Naive thymus-derived CD4-positive, alpha-beta T cell (primary cell): ENCODE measurements around the gene AXL. TPM values are rescaled to one million over a fixed set of nuclear protein-coding genes. Genes with fewer than 3 reads are reported as not detected.
A peak's percentile ranks its signal among the peaks of the same experiment; 100 is the strongest.

Experiments
- ATAC-seq: fragments of 150-1000 bp; cut with Tn5 transposase; 2 replicates; pipeline ENCODE4 v1.10.0; 2021; ENCODE audit warnings: mild to moderate bottlenecking, moderate library complexity
- CTCF ChIA-PET: fragments of 350-600 bp; sonication (Branson Sonifier 250); formaldehyde crosslinking; loops from one replicate; lab custom pipeline; 2021; ENCODE audit warnings: antibody characterized with exemption; lab: Charles Lee
- POLR2A ChIA-PET: fragments of 350-600 bp; sonication (Branson Sonifier 250); formaldehyde crosslinking; loops from one replicate; lab custom pipeline; 2021; ENCODE audit warnings: antibody characterized with exemption, inconsistent platforms; lab: Charles Lee
- DNase-seq, 9 donors: peaks; one replicate each; pipeline versions ENCODE4 v3.0.0 to v3.0.0-alpha.2; 2020 to 2022; ENCODE audit warnings: mixed read lengths in 1 of 9
- H3K27ac ChIP-seq: one replicate; pipeline ENCODE4 v1.7.0; 2013; ENCODE audit warnings: mild to moderate bottlenecking, low read depth, low read length, moderate library complexity
- H3K27me3 ChIP-seq, 2 donors: one replicate each; pipeline ENCODE4 v1.7.0; 2013; ENCODE audit warnings: low read length in 2 of 2, mild to moderate bottlenecking in 2 of 2, moderate library complexity in 2 of 2; ENCODE audit not compliant: control insufficient read depth in 2 of 2, insufficient read depth in 2 of 2
- H3K36me3 ChIP-seq, 3 experiments: 1 replicate in 2 of 3; 2 replicates in 1 of 3; pipeline ENCODE4 v1.7.0; 2013; ENCODE audit warnings: low read length in 3 of 3, mild to moderate bottlenecking in 3 of 3, moderate library complexity in 1 of 3; ENCODE audit not compliant: insufficient read depth in 3 of 3, control insufficient read depth in 2 of 3
- H3K4me1 ChIP-seq, 2 donors: one replicate each; pipeline ENCODE4 v1.7.0; 2013; ENCODE audit warnings: low read length in 2 of 2, mild to moderate bottlenecking in 2 of 2, moderate library complexity in 1 of 2; ENCODE audit not compliant: control insufficient read depth in 2 of 2, insufficient read depth in 2 of 2
- H3K4me3 ChIP-seq: 2 replicates; pipeline ENCODE4 v1.7.0; 2013; ENCODE audit warnings: mild to moderate bottlenecking, low read length
- H3K9me3 ChIP-seq, 3 experiments: 1 replicate in 2 of 3; 2 replicates in 1 of 3; pipeline ENCODE4 v1.7.0; 2013; ENCODE audit warnings: low read length in 3 of 3; ENCODE audit not compliant: control insufficient read depth in 2 of 3
- H3K27ac Mint-ChIP-seq, 9 donors: one replicate each; pipeline ENCODE4 v1.8.0; 2020 to 2022; ENCODE audit warnings: mixed read lengths in 9 of 9, mild to moderate bottlenecking in 8 of 9, moderate library complexity in 5 of 9, inconsistent platforms in 2 of 9
- H3K27me3 Mint-ChIP-seq, 5 donors: one replicate each; pipeline ENCODE4 v1.8.0; 2021 to 2022; ENCODE audit warnings: mixed read lengths in 5 of 5, mild to moderate bottlenecking in 1 of 5
- H3K36me3 Mint-ChIP-seq, 5 donors: one replicate each; pipeline ENCODE4 v1.8.0; 2020 to 2022; ENCODE audit warnings: mixed read lengths in 5 of 5, mild to moderate bottlenecking in 3 of 5, inconsistent platforms in 1 of 5
- H3K4me1 Mint-ChIP-seq, 7 donors: one replicate each; pipeline ENCODE4 v1.8.0; 2020 to 2022; ENCODE audit warnings: mixed read lengths in 7 of 7, mild to moderate bottlenecking in 3 of 7, inconsistent platforms in 1 of 7
- H3K4me3 Mint-ChIP-seq, 10 donors: one replicate each; pipeline ENCODE4 v1.8.0; 2020 to 2022; ENCODE audit warnings: mild to moderate bottlenecking in 10 of 10, mixed read lengths in 10 of 10, moderate library complexity in 6 of 10, inconsistent platforms in 2 of 10
- H3K9me3 Mint-ChIP-seq, 11 donors: one replicate each; pipeline ENCODE4 v1.8.0; 2020 to 2022; ENCODE audit warnings: mixed read lengths in 11 of 11, mild to moderate bottlenecking in 4 of 11, inconsistent platforms in 1 of 11, moderate library complexity in 1 of 11
- intact Hi-C, 2 donors: fragments of 100-400 bp; cut with micrococcal nuclease; formaldehyde crosslinking; loops; one replicate each; pipeline ENCODE4 v1.15.1; 2023
- polyA plus RNA-seq, 2 donors: library from polyadenylated mRNA; unstranded; fragments of 300-500 nt; fragmentation: Illumina TruSeq; gene quantifications; one replicate each; pipeline ENCODE4 v1.2.3, GENCODE V29; 2021
- total RNA-seq, 6 experiments: library from RNA in 5 of 6; stranded (reverse) in 5 of 6; gene quantifications; 1 replicate in 5 of 6; 2 replicates in 1 of 6; pipeline ENCODE4 v1.2.3 and lab custom pipeline; 2021 to 2026

AXL gene
- total and polyA plus RNA-seq, 7 experiments from 2014 or later, result 0.12 to 0.54 (median 0.24) TPM; not detected in 1

DNA sequence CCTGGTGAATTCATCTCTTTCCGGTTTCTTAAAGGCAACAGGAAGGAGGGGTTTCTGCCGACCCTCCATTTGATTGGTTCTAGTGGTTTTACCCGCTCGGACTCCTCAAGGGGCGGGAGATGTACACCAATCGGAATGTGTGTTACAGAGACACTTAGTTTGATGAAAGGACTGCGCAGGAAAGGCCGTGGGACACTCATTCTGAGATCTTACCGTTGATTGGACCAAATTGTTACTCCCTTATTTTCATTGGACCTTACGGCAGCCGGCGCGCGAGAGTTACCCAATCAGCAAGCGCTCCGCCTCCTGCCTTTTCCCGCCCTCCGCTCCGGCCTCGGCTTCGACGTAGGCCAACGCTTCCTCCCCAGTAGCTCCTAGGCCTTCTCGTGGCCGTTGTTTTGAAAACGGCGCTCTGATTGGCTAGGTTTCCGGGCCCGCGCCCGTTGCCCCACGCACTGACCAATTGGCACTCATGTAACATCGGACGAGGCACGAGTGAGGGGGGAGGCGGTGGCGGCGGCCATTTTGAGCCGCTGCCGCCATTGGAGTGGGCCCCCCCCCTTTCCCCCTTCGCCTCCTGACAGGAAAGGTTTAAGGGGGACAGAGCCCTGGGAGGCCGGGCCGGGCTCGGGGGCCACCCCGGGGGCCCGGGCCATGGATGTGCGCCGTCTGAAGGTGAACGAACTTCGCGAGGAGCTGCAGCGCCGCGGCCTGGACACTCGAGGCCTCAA is 45.0 kb downstream of the AXL start, which contains the start of gene HNRNPUL1:
Gene HNRNPUL1, plus strand, starts transcription at position 523 of the 731 bp plus-strand sequence. Its CDS starts 132 bp downstream, at position 655.
- CTCF ChIA-PET, result interaction anchor here (0.7 to 5.5 kb wide), 11 partner anchors 8 to 629 kb away, joined by 3 to 55 read pairs (median 5); partner anchors contain the start of gene TGFB1

DNA sequence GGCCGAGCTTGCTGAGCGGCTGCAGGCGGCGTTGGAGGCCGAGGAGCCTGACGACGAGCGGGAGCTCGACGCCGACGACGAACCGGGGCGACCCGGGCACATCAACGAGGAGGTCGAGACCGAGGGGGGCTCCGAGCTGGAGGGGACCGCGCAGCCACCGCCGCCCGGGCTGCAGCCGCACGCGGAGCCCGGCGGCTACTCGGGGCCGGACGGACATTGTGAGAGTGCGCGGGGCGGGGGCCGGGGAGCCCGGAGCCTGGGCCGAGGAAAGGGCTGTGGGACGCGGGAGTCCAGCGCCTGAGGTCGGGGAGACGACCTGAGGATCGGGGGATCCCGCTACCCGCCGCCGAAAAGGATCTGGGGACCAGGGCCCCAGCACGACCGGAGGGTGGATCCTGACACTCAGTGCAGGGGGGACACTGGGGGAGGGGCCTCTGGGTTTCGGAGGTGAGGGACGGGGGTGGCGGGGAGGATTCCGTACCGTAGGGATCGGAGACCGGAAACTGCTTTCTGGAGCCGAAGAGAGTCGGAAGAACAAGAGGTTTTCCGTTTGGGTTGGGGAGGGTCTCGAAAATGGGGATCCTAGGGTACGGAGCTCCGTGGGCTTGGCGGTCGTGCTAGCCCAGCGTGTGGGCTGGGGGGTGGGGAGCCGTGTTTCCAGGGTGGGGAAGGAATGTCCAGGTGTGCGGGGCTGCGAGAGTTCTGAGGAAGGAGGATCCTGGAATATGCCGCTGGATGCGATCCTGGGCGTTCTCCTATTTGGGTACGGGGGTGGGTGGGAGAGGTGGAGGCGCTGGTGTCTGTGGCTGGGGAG is 45.8 kb downstream of the AXL start:
- H3K36me3 Mint-ChIP-seq, result peaks cover 0 to 29% (median 5%) of the 10 kb centered on the region in 5 donors
- no peak for ATAC-seq
- peak overlapping the region; percentile 77 for H3K4me3 ChIP-seq

More for the DNA sequence above, 45.0 kb downstream of the AXL start, which contains the start of gene HNRNPUL1:
- DNase-seq, result peak; percentile 99 to 100 (median 100)
- peaks cover 2 to 36% (median 11%) of the 10 kb centered on the region in 3 experiments for H3K36me3 ChIP-seq
- intact Hi-C loops, result loop anchor here (1.0 to 10.0 kb wide), 24 partner anchors 37 to 1922 kb away; partner anchors contain the start of genes B9D2 (in 2 of the 2), BCKDHA (in 2 of the 2), EXOSC5 (in 2 of the 2) and BLVRB (in 1 of the 2)
- H3K27ac ChIP-seq, result peak within 1 kb of the TSS; percentile 99
- H3K9me3 ChIP-seq, result no peaks in the 10 kb centered on the region
- peak within 1 kb of the TSS; percentile 84 for H3K4me3 ChIP-seq
- peak within 1 kb of the TSS; percentile 99 to 100 (median 100) for H3K27ac Mint-ChIP-seq
- POLR2A ChIA-PET, result interaction anchor here (0.5 to 9.6 kb wide), 43 partner anchors 8 to 1828 kb away, joined by 3 to 339 read pairs (median 5); partner anchors contain the start of genes ACTMAP, B9D2, CCDC97 and EGLN2
- H3K27me3 ChIP-seq, result no peaks in the 10 kb centered on the region
- H3K4me3 Mint-ChIP-seq, result peak within 1 kb of the TSS; percentile 95 to 100 (median 98)
- peaks cover 0 to 8% (median 0%) of the 10 kb centered on the region in 5 donors for H3K27me3 Mint-ChIP-seq
- peaks cover 22 to 30% of the 10 kb centered on the region in 2 donors for H3K4me1 ChIP-seq
- H3K4me1 Mint-ChIP-seq, result peaks cover 33 to 61% (median 41%) of the 10 kb centered on the region in 7 donors
- H3K9me3 Mint-ChIP-seq, result peaks cover 0 to 18% (median 0%) of the 10 kb centered on the region in 11 donors
- peak; percentile 76 for ATAC-seq
- peaks cover 0 to 27% (median 5%) of the 10 kb centered on the region in 5 donors for H3K36me3 Mint-ChIP-seq

DNA sequence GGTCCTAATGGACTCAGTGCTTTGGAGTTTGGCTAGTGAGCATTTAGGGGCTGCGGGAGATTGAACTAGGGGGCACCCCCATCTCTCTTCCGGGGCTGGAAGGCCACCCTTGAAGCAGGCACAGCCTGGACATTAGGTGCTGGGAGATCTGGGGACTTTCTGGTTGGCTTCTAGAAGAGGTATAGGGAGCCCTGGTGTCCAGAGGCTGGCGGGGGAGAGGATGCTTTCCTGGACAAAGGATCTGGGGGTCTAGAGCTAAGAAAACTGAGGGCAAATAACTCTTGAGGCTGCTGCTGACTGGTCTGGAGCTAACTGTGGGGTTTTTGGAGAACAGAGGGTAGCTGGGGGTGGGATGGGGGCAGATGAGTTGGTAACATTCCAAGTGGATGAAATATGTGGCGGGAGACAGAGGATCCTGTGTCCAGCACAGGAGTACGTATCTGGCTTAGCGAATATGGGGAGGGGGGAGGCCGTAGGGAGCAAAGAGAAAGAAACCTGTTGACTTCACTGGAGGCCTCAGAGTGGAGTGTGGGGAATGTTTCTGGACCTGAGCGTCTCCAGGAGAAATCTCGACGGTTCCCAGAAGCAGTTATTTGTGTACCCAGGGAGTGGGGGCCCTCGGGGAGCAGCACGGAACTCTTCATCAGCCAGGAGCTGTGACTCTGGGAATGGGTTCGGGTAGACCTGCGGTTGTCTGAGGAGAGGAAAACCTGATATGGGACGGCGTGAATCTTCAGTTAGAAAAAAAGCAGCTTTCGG is 46.6 kb downstream of the AXL start:
- ChIA-PET CTCF (interaction anchor here (1.0 to 5.5 kb wide), 6 partner anchors 32 to 88 kb away, joined by 3 to 55 read pairs (median 6); partner anchors contain the start of gene TGFB1), POLR2A (interaction anchor here (0.6 to 9.6 kb wide), 13 partner anchors 11 to 467 kb away, joined by 3 to 339 read pairs (median 5); partner anchors contain the start of genes CCDC97, EGLN2 and TGFB1)
- peak overlapping the region; percentile 77 for H3K4me3 ChIP-seq
- Mint-ChIP-seq H3K27me3 (peaks cover 0 to 8% (median 0%) of the 10 kb centered on the region in 5 donors), H3K36me3 (peaks cover 0 to 29% (median 5%) of the 10 kb centered on the region in 5 donors), H3K9me3 (peaks cover 0 to 18% (median 0%) of the 10 kb centered on the region in 11 donors), H3K27ac (peak overlapping the region; percentile 97 to 100 (median 100)), H3K4me1 (peaks cover 33 to 59% (median 41%) of the 10 kb centered on the region in 7 donors), H3K4me3 (peak overlapping the region; percentile 94 to 100 (median 98))
- H3K4me1 ChIP-seq, result peaks cover 22 to 30% of the 10 kb centered on the region in 2 donors
- H3K27me3 ChIP-seq, result no peaks in the 10 kb centered on the region
- peak in 2 of 9 donors; percentile 9 to 13 for DNase-seq
- H3K27ac ChIP-seq, result peak overlapping the region; percentile 99
- intact Hi-C loops, result loop anchor here in 1 of 2 donors (10.0 kb wide), 1 partner anchor 691 kb away; the partner anchor contains the start of gene SHKBP1
- ATAC-seq, result no peak
- H3K9me3 ChIP-seq, result no peaks in the 10 kb centered on the region
- H3K36me3 ChIP-seq, result peaks cover 4 to 51% (median 14%) of the 10 kb centered on the region in 3 experiments

More for the DNA sequence above, 45.8 kb downstream of the AXL start:
- CTCF ChIA-PET, result interaction anchor here (0.5 to 5.5 kb wide), 10 partner anchors 10 to 734 kb away, joined by 3 to 55 read pairs (median 5); partner anchors contain the start of gene TGFB1
- H3K9me3 Mint-ChIP-seq, result peaks cover 0 to 18% (median 0%) of the 10 kb centered on the region in 11 donors
- H3K9me3 ChIP-seq, result no peaks in the 10 kb centered on the region
- peaks cover 33 to 61% (median 41%) of the 10 kb centered on the region in 7 donors for H3K4me1 Mint-ChIP-seq
- H3K27me3 ChIP-seq, result no peaks in the 10 kb centered on the region
- peak overlapping the region; percentile 99 for H3K27ac ChIP-seq
- POLR2A ChIA-PET, result interaction anchor here (0.7 to 9.6 kb wide), 26 partner anchors 9 to 694 kb away, joined by 3 to 339 read pairs (median 7); partner anchors contain the start of genes ACTMAP, B9D2, CCDC97 and EGLN2
- DNase-seq, result peak in 8 of 9 donors; percentile 42 to 68 (median 52)
- H3K27ac Mint-ChIP-seq, result peak overlapping the region; percentile 99 to 100 (median 100)
- H3K27me3 Mint-ChIP-seq, result peaks cover 0 to 8% (median 0%) of the 10 kb centered on the region in 5 donors
- H3K36me3 ChIP-seq, result peaks cover 4 to 44% (median 13%) of the 10 kb centered on the region in 3 experiments
- peak overlapping the region; percentile 95 to 100 (median 98) for H3K4me3 Mint-ChIP-seq
- intact Hi-C loops, result loop anchor here (1.0 to 10.0 kb wide), 11 partner anchors 288 to 1922 kb away; partner anchors contain the start of genes BLVRB (in 1 of the 2), CIC (in 1 of the 2), DYRK1B (in 1 of the 2) and RAB4B (in 1 of the 2)
- H3K4me1 ChIP-seq, result peaks cover 22 to 30% of the 10 kb centered on the region in 2 donors

- CTCF ChIA-PET, result interaction anchor here (0.7 kb wide), 1 partner anchor 30 kb away, joined by 3 read pairs; no protein-coding TSS in a partner anchor
- H3K4me3 Mint-ChIP-seq, result peak overlapping the region in 1 of 10 donors; percentile 41
- H3K27me3 Mint-ChIP-seq, result peaks cover 0 to 1% (median 0%) of the 10 kb centered on the region in 5 donors
These were observed 50.0 kb downstream of the AXL start for GRCh38 chr19:41269055-41269454.

GRCh38 chr19:41269571-41269970 is 50.5 kb downstream of the AXL start:
- intact Hi-C loops, result loop anchor here in 1 of 2 donors (10.0 kb wide), 1 partner anchor 695 kb away; the partner anchor contains the start of gene SHKBP1
- Mint-ChIP-seq H3K4me3 (no peak overlapping the region), H3K27ac (peak overlapping the region in 2 of 9 donors; percentile 21 to 22), H3K36me3 (peaks cover 21 to 44% (median 39%) of the 10 kb centered on the region in 5 donors), H3K4me1 (peaks cover 24 to 40% (median 35%) of the 10 kb centered on the region in 7 donors), H3K27me3 (no peaks in the 10 kb centered on the region), H3K9me3 (no peaks in the 10 kb centered on the region)
- H3K36me3 ChIP-seq, result peaks cover 42 to 86% (median 47%) of the 10 kb centered on the region in 3 experiments
- ChIA-PET CTCF (interaction anchor here (0.5 to 0.9 kb wide), 4 partner anchors 29 to 922 kb away, joined by 3 to 4 read pairs (median 3); no protein-coding TSS in a partner anchor), POLR2A (interaction anchor here (0.6 kb wide), 1 partner anchor 8 kb away, joined by 3 read pairs; no protein-coding TSS in a partner anchor)
- H3K27me3 ChIP-seq, result no peaks in the 10 kb centered on the region
- no peak overlapping the region for H3K4me3 ChIP-seq
- H3K4me1 ChIP-seq, result peaks cover 13 to 24% of the 10 kb centered on the region in 2 donors
- H3K27ac ChIP-seq, result no peak overlapping the region
- ATAC-seq, result no peak
- DNase-seq, result no peak
- no peaks in the 10 kb centered on the region for H3K9me3 ChIP-seq

More at GRCh38 chr19:41269055-41269454, 50.0 kb downstream of the AXL start:
- peaks cover 18 to 41% (median 37%) of the 10 kb centered on the region in 5 donors for H3K36me3 Mint-ChIP-seq
- H3K9me3 ChIP-seq, result no peaks in the 10 kb centered on the region
- H3K27me3 ChIP-seq, result no peaks in the 10 kb centered on the region
- H3K4me1 ChIP-seq, result peaks cover 13 to 24% of the 10 kb centered on the region in 2 donors
- no peak for DNase-seq
- no peak for ATAC-seq
- intact Hi-C loops, result loop anchor here in 1 of 2 donors (10.0 kb wide), 1 partner anchor 694 kb away; the partner anchor contains the start of gene SHKBP1
- H3K27ac ChIP-seq, result no peak overlapping the region
- H3K4me3 ChIP-seq, result no peak overlapping the region
- POLR2A ChIA-PET, result interaction anchor here (0.6 kb wide), 1 partner anchor 9 kb away, joined by 3 read pairs; no protein-coding TSS in a partner anchor
- peak overlapping the region in 1 of 9 donors; percentile 31 for H3K27ac Mint-ChIP-seq
- peaks cover 38 to 85% (median 44%) of the 10 kb centered on the region in 3 experiments for H3K36me3 ChIP-seq
- peaks cover 24 to 40% (median 35%) of the 10 kb centered on the region in 7 donors for H3K4me1 Mint-ChIP-seq
- H3K9me3 Mint-ChIP-seq, result peaks cover 0 to 2% (median 0%) of the 10 kb centered on the region in 11 donors
